GM19238 (cell line): ENCODE results near the gene CACNA2D4.

Experiments
- DNase-seq: peaks from one replicate; pipeline ENCODE4 v3.0.0; 2011; ENCODE audit warnings: low spot score; ENCODE audit not compliant: insufficient read length

Gene CACNA2D4

DNA sequence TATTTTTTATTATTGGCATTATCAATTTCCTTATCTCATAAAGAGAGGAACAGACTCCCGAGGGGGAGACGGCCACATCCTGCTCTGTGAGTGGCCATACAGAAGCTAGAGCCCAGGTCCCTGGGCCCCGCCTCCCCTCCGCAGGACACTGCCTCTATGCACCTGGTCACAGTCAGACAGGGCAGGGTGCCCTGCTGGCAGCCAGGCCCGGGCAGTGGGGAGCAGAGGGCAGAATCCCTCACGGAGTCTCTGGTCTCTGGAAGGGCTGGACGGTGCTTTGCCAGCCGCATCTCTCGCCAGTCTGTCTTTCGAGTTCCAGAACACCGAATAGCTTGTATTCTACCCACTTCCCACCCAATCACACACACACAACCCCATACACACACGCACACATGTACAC, 16.4 kb upstream of the CACNA2D4 start:
- no peak for DNase-seq

DNA sequence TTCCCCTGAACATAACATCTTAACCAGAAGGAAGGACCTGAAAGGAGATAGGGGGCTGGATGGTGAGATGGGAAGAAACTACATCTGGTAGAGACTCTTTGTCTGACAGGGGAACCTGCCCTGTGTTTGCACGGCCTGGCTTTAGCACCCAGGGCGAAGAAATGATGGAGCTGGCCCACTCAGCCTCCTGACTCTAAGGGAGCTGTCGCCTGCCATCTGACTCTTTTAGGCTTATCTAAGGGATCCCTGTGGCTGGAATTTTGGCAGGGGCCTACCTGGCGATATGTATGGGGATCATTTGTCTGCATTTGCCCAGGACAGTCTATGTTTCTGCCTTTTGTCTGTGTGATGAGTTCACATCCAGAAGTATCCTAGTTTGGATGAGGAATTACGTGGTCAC, 15.6 kb upstream of the CACNA2D4 start:
- DNase-seq: no peak

GRCh38 chr12:1933342-1934051, 15.0 kb upstream of the CACNA2D4 start:
- DNase-seq: no peak

GRCh38 chr12:1932264-1932777, 13.9 kb upstream of the CACNA2D4 start:
- no peak for DNase-seq

DNA sequence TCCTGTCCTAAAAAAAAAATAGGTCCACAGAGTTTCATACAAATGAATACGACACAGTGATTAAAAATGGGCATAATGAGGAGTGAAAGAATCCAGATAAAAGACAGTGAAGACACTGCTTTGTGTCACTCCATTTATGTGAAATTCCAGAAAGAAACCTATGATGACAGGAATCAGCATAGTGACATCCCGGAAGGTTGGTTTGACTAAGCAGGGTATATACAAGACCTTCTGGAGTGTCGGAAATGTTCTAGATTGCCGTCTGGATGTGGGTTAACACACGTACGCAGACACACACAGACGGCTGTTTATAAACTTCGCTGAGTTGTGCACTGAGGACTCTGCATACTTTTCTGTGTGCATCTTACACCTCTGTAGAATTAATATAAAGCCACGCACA, 13.2 kb upstream of the CACNA2D4 start:
- DNase-seq: no peak

DNA sequence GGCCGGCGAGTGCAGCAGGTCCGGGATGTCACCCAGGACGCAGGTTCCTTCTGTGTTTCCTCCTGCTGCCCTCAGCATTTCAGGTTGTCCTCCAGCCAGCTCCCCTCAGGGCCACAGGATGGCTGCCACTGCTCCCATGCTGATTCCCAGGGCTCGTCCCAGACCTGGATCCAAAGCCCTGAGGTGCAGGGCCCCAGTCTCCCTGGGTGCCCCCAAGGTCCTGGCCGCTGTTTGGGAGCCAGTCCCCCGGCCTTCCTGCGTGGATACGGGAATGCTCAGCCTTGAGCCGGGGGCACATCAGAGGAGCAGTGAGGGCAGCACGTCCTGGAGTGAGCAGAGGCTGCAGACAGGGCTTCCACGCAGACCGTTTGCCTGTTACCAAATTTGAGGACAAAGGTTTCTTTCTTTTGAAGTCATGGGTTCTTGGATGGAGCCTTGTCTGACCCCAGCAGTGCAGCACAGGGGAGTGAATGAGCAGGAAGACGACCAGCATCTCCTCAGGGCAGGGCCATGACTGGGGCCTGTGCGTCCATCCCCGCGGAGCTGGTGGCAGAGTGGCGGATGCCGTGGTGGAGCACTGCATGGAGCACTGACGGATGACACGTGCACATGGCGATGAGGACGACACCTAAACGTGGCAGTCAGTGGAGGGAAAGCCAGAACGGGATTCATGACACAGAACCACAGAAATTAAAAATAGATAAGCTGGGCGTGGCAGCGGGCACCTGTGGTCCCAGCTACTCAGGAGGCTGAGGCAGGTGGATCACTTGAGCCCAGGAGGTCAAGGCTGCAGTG, 12.5 kb upstream of the CACNA2D4 start:
- DNase-seq: no peak

DNA sequence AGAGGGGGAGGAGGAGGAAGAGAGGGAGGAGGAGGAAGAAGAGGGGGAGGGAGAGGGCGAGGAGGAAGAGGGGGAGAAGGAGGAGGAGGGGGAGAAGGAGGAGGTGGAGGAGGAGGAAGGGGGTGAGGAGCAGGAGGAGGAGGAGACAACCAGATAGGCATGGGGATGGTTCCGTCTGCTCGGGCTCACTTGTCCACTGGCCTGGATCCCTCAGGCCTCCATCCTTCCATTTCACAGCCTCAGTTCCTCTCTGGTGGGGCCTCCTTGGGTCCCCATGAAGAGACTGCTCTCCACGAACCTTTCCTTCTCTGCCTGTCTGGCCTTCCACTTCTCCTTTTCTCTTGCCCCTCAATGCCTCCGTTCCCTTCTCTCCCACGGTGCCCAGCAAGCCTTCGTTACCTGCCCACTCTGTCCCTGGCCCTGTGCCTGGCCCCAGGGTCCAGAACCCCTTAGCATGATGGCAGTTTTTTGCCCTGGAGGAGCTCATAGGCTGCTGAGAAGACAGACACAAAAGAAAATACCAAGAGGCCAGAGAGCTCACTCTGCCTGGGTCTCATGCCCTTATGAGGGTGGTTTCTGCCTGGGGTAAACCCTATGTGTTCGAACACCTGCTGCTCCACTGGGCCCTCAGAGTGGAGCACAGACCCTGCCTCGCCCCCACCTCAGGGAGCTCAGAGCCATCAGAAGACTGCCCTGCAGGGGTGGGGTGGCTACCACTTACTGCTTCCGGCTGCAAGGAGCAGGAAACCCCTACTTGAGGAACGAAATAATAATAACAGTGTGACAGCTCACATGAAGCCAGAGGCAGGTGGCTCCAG, 11.7 kb upstream of the CACNA2D4 start:
- no peak for DNase-seq

DNA sequence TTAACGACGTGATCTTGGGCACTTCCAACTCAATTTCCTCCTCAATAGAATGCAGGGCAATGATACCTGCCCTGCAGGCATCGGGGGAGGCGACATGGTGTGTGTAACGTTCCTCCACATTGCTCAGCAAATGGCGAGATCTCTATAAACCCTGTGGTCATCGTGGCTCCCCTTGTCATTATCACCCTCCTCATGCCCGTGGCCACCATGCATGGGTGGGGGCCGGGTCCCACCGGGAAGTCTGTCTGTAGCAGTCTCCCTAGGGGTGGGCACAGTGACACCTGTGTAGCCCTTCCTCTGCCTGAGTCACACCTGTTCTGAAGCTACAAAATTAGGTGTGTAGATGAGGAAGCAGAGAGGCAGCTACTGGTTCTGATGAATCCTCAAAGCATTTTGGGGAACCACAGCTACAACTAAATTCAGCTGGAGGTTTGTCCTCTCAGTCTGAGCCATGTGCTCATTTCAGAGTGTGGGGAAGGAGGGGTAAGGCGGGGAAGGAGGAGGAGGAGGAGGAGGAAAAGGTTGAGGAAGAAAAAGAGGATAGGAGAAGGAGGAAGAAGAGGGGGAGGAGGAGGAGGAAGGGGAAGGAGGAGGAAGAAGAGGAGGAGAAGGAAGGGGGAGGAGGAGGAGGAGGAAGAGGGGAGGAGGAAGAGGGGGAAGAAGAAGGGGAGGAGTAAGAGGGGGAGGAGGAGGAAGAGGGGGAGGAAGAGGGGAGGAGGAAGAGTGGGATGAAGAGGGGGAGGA, 11.0 kb upstream of the CACNA2D4 start:
- no peak for DNase-seq

DNA sequence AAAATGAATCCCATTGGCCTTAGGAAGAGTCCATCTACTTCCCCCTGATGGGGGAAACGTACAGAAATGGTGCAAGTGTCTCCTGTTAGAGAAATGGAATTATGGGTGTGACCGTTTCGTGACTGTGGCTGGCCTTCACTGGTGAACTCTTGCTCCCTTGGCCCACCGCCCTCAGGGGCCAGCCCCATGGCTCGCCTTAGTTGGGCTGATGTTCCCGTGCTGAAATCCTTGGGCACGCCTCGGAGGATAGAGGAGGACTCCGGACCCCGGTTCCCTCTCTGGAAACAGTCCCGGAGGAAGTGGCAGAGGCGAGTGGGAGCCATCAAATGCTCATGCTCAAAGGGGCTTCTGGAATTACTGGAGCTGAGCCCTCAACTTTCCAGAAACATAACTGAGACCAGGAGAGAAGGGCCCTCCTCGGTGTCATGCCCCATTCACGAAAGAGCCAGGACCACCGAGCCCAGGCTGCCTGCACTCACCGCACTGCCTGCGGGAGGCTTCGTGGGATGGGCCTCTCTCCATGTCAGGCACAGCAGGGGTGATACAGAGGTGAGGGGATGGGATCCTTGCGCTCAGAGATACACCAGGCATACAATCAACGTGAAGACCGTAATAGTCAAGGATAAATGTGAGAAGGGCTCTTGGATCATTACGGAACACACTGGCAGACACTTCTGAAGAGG, 10.1 kb upstream of the CACNA2D4 start:
- DNase-seq: no peak

GRCh38 chr12:1927751-1928351, 9.4 kb upstream of the CACNA2D4 start:
- no peak for DNase-seq

DNA sequence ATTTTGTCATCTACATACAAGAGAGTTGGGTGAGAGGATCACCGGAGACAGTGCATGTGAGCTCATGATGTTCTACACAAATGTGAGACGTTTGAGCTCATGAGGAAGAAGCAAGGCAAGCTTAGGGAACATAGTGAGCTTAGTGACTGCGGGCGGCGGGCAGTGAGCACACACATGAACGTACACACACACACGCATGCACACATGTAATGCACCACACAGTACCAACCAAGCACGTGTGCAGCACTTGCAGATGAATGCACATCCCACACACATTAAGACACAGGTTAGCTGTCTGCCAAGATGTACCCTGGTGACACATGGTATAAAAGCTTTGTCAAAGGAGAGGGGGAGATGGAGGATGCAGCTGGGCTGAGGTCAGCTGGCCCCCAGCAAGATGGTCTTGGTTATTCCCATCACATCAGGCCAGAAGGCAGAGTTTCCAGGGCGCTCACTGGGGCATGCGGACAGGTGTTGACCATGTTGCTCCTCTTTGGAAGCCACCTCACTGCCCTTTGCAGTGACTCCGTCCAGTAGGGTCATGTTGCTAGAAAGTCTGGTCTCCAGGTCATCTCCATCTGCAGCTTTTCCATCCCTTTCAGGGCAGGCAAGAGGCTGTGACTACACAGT, 8.7 kb upstream of the CACNA2D4 start:
- DNase-seq: no peak

DNA sequence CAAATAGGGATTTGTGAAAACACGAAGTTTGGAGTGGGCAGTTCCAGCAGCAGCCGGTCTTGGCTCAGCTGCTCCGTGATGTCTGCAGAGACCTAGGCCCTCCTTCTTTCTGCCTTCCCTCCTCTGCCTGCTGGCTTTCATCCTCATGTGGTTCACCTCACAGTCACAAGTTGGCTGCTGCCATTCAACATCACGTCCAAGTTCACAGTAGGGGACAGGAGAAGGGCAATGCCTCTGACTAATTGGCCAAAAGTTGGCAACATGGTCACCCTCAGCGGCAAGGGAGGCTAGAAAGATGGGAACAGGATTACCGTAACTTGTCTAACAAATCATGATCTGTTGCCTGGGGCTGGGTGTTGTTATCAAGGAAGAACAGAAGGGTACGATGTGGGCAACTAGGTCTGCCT, 7.8 kb upstream of the CACNA2D4 start:
- no peak for DNase-seq

- DNase-seq: no peak
Measured at GRCh38 chr12:1925684-1926006, 7.2 kb upstream of the CACNA2D4 start.

GRCh38 chr12:1924996-1925683, 6.7 kb upstream of the CACNA2D4 start:
- no peak for DNase-seq

DNA sequence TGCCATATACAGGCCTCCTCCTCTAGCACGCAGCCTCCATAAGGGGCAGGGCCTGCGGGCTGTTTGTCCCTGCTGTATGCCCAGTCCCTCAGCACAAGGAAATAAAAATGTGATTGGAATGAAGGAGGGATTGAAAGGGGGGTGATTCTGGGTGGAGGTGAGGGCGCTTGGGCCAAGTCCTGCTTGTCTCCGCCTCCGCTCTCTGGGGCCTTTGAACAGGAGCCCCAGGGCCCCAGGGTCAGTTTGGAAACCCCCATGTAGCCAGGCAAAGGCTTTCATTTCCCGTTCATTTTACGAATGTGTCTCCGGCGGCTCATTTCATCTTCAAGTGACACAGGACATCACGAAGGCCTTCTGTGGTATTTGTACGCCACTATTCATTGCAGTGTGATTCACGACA, 4.5 kb upstream of the CACNA2D4 start:
- no peak for DNase-seq

DNA sequence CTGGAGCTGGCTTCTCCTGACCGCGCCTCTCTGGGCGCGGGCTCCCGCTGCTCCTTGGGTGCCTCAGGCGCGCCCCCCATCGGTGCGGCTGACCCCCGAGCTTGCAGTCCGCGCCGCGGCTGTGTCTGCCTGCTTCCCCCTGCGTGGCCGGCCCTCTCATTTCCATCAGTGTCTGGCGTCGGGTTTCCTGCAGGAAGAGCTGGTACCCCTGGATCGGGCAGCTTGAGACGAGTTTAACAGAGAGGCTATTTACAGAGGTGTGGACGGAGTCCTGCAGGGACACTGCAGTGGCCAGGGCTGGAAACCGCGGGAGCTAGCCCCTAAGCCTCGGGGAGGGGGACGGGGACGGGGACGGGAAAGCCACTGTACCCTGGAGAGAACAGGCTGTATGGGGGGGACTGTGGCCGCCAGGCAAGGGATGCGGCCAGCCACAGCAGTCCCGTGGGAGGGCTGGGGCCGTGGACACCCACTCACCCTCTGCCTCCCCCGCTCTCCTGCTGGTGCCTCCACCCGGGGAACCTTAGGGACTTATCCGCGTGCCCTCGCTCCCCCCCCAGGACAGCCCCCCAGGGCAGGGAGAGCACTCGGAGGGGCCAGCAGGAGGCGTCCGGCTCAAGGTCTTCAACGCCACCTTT, 3.7 kb upstream of the CACNA2D4 start:
- no peak for DNase-seq

GRCh38 chr12:1920971-1921370, 2.5 kb upstream of the CACNA2D4 start:
- no peak for DNase-seq

DNA sequence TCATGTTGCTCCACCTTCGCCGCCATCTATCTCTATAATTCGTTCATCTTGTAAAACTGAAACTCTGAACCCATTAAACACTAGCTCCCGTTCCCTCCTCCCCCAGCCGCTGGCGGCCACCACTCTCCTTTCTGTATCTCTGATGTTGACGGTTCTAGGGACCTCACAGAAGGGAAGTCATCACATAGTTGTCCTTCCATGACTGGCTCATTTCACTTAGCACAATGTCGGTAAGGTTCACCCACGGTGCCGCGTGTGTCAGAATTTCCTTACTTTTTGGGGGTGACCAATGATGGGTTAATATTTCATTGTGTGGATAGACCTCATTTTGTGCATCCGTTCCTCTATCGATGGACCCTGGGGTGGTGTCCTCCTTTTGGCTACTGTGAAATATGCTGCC, 2.0 kb upstream of the CACNA2D4 start:
- no peak for DNase-seq

DNA sequence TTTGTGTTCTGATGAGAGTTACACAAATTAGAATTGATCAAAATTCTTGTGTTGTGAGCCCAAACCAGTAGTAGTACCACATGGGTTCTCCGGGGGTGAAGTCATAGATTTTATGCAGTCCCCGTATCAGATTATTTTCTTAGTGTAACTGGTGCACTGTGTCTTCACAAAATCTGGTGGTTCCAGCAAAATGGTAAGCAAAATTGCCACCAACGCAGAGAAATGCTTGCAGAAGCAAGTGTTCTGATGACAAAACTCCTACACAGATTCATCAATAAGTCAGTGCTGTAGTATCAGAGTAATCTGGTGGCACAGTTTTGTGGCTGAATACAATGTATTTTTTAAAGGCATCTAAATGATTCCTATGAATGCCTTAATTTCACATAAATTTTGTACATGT, 1.3 kb upstream of the CACNA2D4 start:
- no peak for DNase-seq
